Stimulated activated CD8-positive, alpha-beta memory T cell treated with anti-CD3 and anti-CD28 coated beads, Interleukin-2, amount 100 ng/mL, for 1 hour (primary cell): ENCODE measurements around the gene ALPG.

Experiments
- DNase-seq, 2 donors: peaks; one replicate each; pipeline ENCODE4 v3.0.0-alpha.2; 2020; ENCODE audit warnings: low read depth in 2 of 2

The ALPG gene

GRCh38 chr2:232457121-232458011 lies 50.7 kb downstream of the ALPG start:
- DNase-seq = no peak

GRCh38 chr2:232458051-232458660 lies 51.5 kb downstream of the ALPG start:
- DNase-seq = no peak

- no peak for DNase-seq
These were observed 52.2 kb downstream of the ALPG start for GRCh38 chr2:232458661-232459418.

DNA sequence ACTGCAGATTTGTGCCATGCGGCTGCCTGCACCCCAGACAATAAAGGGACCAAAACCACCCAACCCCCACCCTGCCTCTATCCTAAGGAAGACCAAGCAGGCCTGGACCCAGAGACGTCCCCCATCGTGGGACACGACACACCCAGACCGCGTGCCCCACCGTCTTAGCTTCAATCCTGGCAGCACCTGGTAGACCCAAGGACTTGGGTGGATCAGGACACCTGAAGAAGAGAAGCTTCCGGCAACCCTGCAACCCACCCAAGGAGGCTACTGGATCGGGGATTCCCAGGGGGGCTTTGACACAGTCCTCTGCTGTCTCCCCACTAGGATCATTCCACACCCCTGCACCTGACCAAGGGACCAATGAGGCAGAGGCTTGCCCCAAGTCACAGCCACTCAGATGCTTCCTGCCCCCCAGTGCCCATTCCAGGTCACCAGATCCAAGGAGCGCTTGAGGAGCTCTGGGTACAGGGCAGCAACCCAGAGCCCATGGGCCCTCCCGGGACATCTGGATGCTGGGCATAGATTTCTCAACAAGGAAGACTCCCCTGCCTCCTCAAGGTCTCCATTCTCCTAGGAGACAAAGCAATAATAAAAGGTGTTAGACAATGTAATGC lies 52.9 kb downstream of the ALPG start:
- no peak for DNase-seq

DNA sequence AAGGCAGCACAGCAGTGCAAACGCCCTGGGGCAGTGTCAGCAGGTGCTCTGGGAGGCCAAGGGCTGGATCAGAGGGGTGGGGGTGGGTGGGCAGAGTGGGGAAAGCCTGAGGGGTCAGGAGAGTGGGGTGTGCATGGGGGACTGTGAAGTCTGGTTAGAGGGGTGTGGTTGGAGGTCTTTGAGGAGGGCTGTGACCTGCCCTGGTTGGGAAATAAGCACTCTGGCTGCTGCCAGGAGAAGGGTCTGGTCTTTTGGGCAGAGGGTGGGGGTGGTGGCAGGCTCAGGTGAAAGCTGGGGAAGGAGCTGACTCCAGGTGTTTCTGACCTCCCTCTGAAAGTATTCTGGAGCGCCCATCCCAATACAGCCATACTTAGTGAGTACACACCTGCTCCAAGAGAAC lies 53.5 kb downstream of the ALPG start:
- no peak for DNase-seq
